NCI-H82 treated with DMSO at 0.1 percent for 48 hours (cell line): ENCODE data around the gene SF3A2.

ENCODE experiments used
- DNase-seq: peaks from one replicate; lab custom pipeline; 2025; ENCODE audit not compliant: unreplicated experiment; lab: John Stamatoyannopoulos, UW

The SF3A2 gene

GRCh38 chr19:2226051-2226839 is 10.4 kb upstream of the SF3A2 start:
- no peak for DNase-seq

- DNase-seq: no peak
Observed at GRCh38 chr19:2226840-2227360, 9.7 kb upstream of the SF3A2 start.

GRCh38 chr19:2227415-2228156 is 9.0 kb upstream of the SF3A2 start:
- DNase-seq: no peak

GRCh38 chr19:2228157-2229030 is 8.2 kb upstream of the SF3A2 start:
- DNase-seq: no peak

- DNase-seq: no peak
Observed at GRCh38 chr19:2229103-2230032, 7.3 kb upstream of the SF3A2 start.

GRCh38 chr19:2230033-2230531 is 6.5 kb upstream of the SF3A2 start:
- no peak for DNase-seq

- no peak for DNase-seq
Observed at GRCh38 chr19:2230807-2231533, 5.7 kb upstream of the SF3A2 start.

- DNase-seq: no peak
Observed at GRCh38 chr19:2231621-2232221, 4.9 kb upstream of the SF3A2 start.

GRCh38 chr19:2232286-2233151 is 4.1 kb upstream of the SF3A2 start:
- DNase-seq: no peak

GRCh38 chr19:2233601-2234280 is 2.9 kb upstream of the SF3A2 start:
- DNase-seq: no peak

- DNase-seq: no peak
Observed at GRCh38 chr19:2234996-2235380, 1.6 kb upstream of the SF3A2 start.

GRCh38 chr19:2235381-2236063 is 1.1 kb upstream of the SF3A2 start:
- no peak for DNase-seq

- DNase-seq: no peak
Observed at GRCh38 chr19:2236064-2236313, 635 bp upstream of the SF3A2 start.

GRCh38 chr19:2237051-2237868 is 636 bp downstream of the SF3A2 start:
- no peak for DNase-seq

- DNase-seq: no peak
Observed at GRCh38 chr19:2237869-2238153, 1.2 kb downstream of the SF3A2 start.

GRCh38 chr19:2239173-2239572 is 2.5 kb downstream of the SF3A2 start:
- no peak for DNase-seq
